ENCODE results near the gene DKKL1.

Gene DKKL1

DNA sequence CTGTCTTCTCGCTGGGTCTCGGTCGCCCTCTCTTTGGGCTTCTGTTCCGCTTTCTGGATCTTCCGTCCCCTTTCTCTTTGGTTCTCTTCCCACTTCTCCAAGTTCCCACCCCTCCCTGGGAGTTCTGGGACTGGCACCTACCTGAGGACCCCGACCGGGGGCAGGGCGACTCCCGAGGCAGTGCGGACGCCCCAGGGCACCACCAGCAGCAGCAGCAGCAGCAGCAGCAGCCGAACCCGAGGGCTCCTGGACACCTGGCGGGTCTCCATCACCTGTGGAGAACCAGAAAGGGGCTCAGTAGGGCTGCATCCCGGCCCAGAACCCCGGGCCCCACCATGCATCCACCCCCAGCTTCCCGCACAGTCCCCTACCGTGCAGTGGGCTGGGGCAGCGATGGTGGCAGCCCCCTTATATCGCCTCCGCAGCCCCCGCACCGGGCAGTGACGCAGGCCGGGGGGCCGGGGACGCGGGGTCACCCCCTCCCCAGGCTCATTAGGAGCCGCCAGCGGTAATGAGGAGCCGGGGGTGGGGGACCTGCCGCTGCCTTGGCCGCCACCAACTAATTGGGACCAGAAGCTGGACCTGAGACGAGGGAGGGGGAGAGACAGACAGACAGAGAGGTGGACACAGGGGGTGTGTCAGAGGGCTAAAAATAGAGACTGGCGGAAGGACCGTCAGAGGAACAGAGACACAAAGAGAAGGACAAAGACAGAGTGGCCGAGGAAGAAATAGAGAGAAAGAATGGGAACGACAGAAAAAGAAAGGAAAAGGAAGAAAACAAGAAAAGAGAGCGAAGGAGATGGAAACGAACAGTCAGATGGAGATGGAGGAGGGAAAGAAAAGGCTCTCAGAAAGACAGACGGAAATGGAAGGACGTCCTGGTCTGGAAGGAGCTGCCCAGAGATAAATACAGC lies 59.7 kb downstream of the DKKL1 start, which contains the start of gene PTH2 (continued):
- TF ChIP-seq, protein P1, sequence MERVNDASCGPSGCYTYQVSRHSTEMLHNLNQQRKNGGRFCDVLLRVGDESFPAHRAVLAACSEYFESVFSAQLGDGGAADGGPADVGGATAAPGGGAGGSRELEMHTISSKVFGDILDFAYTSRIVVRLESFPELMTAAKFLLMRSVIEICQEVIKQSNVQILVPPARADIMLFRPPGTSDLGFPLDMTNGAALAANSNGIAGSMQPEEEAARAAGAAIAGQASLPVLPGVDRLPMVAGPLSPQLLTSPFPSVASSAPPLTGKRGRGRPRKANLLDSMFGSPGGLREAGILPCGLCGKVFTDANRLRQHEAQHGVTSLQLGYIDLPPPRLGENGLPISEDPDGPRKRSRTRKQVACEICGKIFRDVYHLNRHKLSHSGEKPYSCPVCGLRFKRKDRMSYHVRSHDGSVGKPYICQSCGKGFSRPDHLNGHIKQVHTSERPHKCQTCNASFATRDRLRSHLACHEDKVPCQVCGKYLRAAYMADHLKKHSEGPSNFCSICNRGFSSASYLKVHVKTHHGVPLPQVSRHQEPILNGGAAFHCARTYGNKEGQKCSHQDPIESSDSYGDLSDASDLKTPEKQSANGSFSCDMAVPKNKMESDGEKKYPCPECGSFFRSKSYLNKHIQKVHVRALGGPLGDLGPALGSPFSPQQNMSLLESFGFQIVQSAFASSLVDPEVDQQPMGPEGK (CRISPR knock-in tag; IDR thresholded peaks at IDR 0.05; ENCODE audit: borderline replicate concordance) = no peak
- no peak for TF ChIP-seq ARNTL (CRISPR knock-in tag; IDR thresholded peaks at IDR 0.05; ENCODE audit: borderline replicate concordance, low read depth)

DNA sequence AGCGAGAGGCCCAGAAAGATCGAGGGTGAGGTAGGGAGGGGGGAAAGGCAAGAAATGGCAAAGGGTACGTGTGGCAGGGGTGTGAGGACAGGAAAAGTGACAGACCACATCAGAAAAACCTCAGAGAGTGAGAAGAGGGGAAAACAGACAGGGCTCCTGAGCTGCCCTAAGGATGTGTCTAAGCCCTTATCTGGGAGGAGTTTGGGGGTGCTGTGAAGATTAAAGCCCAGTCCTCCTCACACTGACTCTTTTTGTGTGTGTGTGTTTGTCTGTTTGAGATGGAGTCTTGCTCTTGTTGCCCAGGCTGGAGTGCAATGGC lies 60.3 kb downstream of the DKKL1 start:
- no peak for TF ChIP-seq ZNF565 (CRISPR knock-in tag; conservative IDR thresholded peaks at IDR 0.05; ENCODE audit: low read depth)
- TF ChIP-seq TOX (CRISPR knock-in tag; IDR thresholded peaks at IDR 0.05; ENCODE audit: borderline replicate concordance) = no peak
- TF ChIP-seq, protein P2, sequence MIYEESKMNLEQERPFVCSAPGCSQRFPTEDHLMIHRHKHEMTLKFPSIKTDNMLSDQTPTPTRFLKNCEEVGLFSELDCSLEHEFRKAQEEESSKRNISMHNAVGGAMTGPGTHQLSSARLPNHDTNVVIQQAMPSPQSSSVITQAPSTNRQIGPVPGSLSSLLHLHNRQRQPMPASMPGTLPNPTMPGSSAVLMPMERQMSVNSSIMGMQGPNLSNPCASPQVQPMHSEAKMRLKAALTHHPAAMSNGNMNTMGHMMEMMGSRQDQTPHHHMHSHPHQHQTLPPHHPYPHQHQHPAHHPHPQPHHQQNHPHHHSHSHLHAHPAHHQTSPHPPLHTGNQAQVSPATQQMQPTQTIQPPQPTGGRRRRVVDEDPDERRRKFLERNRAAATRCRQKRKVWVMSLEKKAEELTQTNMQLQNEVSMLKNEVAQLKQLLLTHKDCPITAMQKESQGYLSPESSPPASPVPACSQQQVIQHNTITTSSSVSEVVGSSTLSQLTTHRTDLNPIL (CRISPR knock-in tag; IDR thresholded peaks at IDR 0.05; ENCODE audit: low read depth) = no peak
- no peak for TF ChIP-seq RARB (CRISPR knock-in tag; IDR thresholded peaks at IDR 0.05)
- TF ChIP-seq ZFP3 (CRISPR knock-in tag; IDR thresholded peaks at IDR 0.05) = no peak
- TF ChIP-seq ARNTL (CRISPR knock-in tag; IDR thresholded peaks at IDR 0.05; ENCODE audit: borderline replicate concordance, low read depth) = no peak
- TF ChIP-seq ISL1 (CRISPR knock-in tag; IDR thresholded peaks at IDR 0.05) = no peak
- TF ChIP-seq CSDC2 (CRISPR knock-in tag; IDR thresholded peaks at IDR 0.05) = no peak
- TF ChIP-seq, protein P1 (CRISPR knock-in tag; IDR thresholded peaks at IDR 0.05; ENCODE audit: borderline replicate concordance) = no peak
- TF ChIP-seq, protein P3, sequence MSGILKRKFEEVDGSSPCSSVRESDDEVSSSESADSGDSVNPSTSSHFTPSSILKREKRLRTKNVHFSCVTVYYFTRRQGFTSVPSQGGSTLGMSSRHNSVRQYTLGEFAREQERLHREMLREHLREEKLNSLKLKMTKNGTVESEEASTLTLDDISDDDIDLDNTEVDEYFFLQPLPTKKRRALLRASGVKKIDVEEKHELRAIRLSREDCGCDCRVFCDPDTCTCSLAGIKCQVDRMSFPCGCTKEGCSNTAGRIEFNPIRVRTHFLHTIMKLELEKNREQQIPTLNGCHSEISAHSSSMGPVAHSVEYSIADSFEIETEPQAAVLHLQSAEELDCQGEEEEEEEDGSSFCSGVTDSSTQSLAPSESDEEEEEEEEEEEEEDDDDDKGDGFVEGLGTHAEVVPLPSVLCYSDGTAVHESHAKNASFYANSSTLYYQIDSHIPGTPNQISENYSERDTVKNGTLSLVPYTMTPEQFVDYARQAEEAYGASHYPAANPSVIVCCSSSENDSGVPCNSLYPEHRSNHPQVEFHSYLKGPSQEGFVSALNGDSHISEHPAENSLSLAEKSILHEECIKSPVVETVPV (CRISPR knock-in tag; IDR thresholded peaks at IDR 0.05) = no peak
- TF ChIP-seq ZFP30 (CRISPR knock-in tag; IDR thresholded peaks at IDR 0.05) = no peak
- no peak for TF ChIP-seq SNAI2 (CRISPR knock-in tag; IDR thresholded peaks at IDR 0.05)
- TF ChIP-seq, protein P4, sequence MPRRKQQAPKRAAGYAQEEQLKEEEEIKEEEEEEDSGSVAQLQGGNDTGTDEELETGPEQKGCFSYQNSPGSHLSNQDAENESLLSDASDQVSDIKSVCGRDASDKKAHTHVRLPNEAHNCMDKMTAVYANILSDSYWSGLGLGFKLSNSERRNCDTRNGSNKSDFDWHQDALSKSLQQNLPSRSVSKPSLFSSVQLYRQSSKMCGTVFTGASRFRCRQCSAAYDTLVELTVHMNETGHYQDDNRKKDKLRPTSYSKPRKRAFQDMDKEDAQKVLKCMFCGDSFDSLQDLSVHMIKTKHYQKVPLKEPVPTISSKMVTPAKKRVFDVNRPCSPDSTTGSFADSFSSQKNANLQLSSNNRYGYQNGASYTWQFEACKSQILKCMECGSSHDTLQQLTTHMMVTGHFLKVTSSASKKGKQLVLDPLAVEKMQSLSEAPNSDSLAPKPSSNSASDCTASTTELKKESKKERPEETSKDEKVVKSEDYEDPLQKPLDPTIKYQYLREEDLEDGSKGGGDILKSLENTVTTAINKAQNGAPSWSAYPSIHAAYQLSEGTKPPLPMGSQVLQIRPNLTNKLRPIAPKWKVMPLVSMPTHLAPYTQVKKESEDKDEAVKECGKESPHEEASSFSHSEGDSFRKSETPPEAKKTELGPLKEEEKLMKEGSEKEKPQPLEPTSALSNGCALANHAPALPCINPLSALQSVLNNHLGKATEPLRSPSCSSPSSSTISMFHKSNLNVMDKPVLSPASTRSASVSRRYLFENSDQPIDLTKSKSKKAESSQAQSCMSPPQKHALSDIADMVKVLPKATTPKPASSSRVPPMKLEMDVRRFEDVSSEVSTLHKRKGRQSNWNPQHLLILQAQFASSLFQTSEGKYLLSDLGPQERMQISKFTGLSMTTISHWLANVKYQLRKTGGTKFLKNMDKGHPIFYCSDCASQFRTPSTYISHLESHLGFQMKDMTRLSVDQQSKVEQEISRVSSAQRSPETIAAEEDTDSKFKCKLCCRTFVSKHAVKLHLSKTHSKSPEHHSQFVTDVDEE (CRISPR knock-in tag; IDR thresholded peaks at IDR 0.05) = no peak
- TF ChIP-seq OSR1 (CRISPR knock-in tag; IDR thresholded peaks at IDR 0.05) = no peak
- no peak for TF ChIP-seq BACH2 (CRISPR knock-in tag; IDR thresholded peaks at IDR 0.05; ENCODE audit: borderline replicate concordance)
- no peak for ATAC-seq
